HG02885 (cell line): ENCODE measurements around the gene PCDHB12.

Experiments
- ATAC-seq: cut with Tn5 transposase; IDR thresholded peaks from one replicate; pipeline ENCODE4 v1.9.1; 2021; ENCODE audit warnings: mild to moderate bottlenecking; ENCODE audit not compliant: unreplicated experiment, poor library complexity

The PCDHB12 gene

DNA sequence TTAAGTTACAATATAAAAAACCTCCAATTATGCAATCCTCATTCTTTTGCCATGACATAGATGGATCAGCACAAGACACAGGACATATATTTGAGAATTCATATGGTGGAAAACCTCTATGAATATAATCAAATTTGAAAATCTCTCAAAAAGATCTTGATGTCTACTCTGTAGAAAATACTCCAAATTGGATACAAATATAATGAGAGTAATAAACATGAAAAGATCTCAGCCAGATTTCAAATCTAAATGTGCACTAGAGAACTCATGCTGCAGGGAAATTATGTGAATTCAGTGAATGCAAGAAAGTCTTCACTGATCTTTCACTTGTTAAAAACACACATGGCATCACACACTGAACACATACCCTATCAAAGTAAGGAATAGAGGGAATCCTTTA, 50.4 kb downstream of the PCDHB12 start:
- ATAC-seq = no peak

GRCh38 chr5:141260458-141261237, 52.1 kb downstream of the PCDHB12 start:
- ATAC-seq = no peak

DNA sequence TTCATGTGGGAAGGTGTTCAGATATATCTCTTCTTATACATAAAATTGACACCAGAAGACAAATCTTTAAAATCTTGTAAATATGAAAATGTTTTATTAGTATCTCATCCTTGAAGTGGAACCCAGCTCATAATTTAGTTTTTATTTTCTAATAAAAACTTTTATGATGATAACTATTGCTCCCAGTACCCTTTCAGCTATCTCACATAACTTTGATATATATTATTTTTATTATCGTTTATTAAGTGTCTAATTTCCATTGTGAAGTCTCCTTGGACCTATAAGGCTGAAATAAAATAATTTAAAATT, 52.7 kb downstream of the PCDHB12 start:
- ATAC-seq = no peak
